GM19099 (cell line): ENCODE measurements around the gene OLFM2.

Source experiments
- POLR2A ChIP-seq: IDR thresholded peaks from 3 replicates; pipeline ENCODE4 v1.6.1; 2011; ENCODE audit warnings: low read depth; ENCODE audit not compliant: insufficient read length; ENCODE audit errors: extremely low read depth

Gene OLFM2

GRCh38 chr19:9808855-9809824 is 127.2 kb downstream of the OLFM2 start:
- TF ChIP-seq POLR2A = no peak

- TF ChIP-seq POLR2A = no peak
Observed at GRCh38 chr19:9806803-9807202, 129.5 kb downstream of the OLFM2 start.
